ENCODE data around the gene CMC1. TPM values are rescaled to one million over a fixed set of nuclear protein-coding genes. Genes with fewer than 3 reads are reported as not detected.

The CMC1 gene
- total RNA-seq, 4 donors from 2014 or later, result 7.0 to 39.6 (median 16.1) TPM

- no peaks in the 10 kb centered on the region for H3K9me3 ChIP-seq
- peak in 1 of 3 donors; percentile 51 for DNase-seq
- TF ChIP-seq CTCF (IDR thresholded peaks at IDR 0.05), result no peak
- TF ChIP-seq POLR2A (IDR thresholded peaks at IDR 0.05), result no peak
- H3K4me1 ChIP-seq, result no peaks in the 10 kb centered on the region
- peaks cover 0 to 34% (median 0%) of the 10 kb centered on the region in 3 donors for H3K36me3 ChIP-seq
- no peaks in the 10 kb centered on the region for H3K27me3 ChIP-seq
- H3K4me3 ChIP-seq, result no peak overlapping the region
- H3K27ac ChIP-seq, result no peak overlapping the region
Measured at GRCh38 chr3:28326458-28326926, 85.1 kb downstream of the CMC1 start.

GRCh38 chr3:28328188-28329151 is 87.1 kb downstream of the CMC1 start:
- no peak overlapping the region for H3K4me3 ChIP-seq
- no peaks in the 10 kb centered on the region for H3K27me3 ChIP-seq
- H3K9me3 ChIP-seq, result no peaks in the 10 kb centered on the region
- no peak overlapping the region for H3K27ac ChIP-seq
- no peak for TF ChIP-seq POLR2A (IDR thresholded peaks at IDR 0.05)
- peak in 5 of 6 experiments; percentile 64 to 70 (median 69) for TF ChIP-seq CTCF (IDR thresholded peaks at IDR 0.05)
- H3K4me1 ChIP-seq, result no peaks in the 10 kb centered on the region
- DNase-seq, result no peak
- H3K36me3 ChIP-seq, result peaks cover 0 to 36% (median 0%) of the 10 kb centered on the region in 3 donors

GRCh38 chr3:28334552-28334951 is 93.1 kb downstream of the CMC1 start:
- H3K4me3 ChIP-seq, result no peak overlapping the region
- H3K36me3 ChIP-seq, result peaks cover 0 to 49% (median 0%) of the 10 kb centered on the region in 3 donors
- no peak for TF ChIP-seq CTCF (IDR thresholded peaks at IDR 0.05)
- TF ChIP-seq POLR2A (IDR thresholded peaks at IDR 0.05), result no peak
- DNase-seq, result no peak
- H3K27ac ChIP-seq, result no peak overlapping the region
- H3K9me3 ChIP-seq, result no peaks in the 10 kb centered on the region
- no peaks in the 10 kb centered on the region for H3K4me1 ChIP-seq
- H3K27me3 ChIP-seq, result no peaks in the 10 kb centered on the region

GRCh38 chr3:28335246-28335645 is 93.8 kb downstream of the CMC1 start:
- TF ChIP-seq CTCF (IDR thresholded peaks at IDR 0.05) (no peak), POLR2A (IDR thresholded peaks at IDR 0.05) (no peak)
- no peak for DNase-seq
- no peaks in the 10 kb centered on the region for H3K27me3 ChIP-seq
- H3K27ac ChIP-seq, result no peak overlapping the region
- H3K9me3 ChIP-seq, result no peaks in the 10 kb centered on the region
- H3K4me3 ChIP-seq, result no peak overlapping the region
- peaks cover 0 to 56% (median 0%) of the 10 kb centered on the region in 3 donors for H3K36me3 ChIP-seq
- H3K4me1 ChIP-seq, result no peaks in the 10 kb centered on the region

GRCh38 chr3:28337230-28337629 is 95.8 kb downstream of the CMC1 start:
- H3K36me3 ChIP-seq, result peaks cover 0 to 54% (median 0%) of the 10 kb centered on the region in 3 donors
- no peak for TF ChIP-seq CTCF (IDR thresholded peaks at IDR 0.05)
- no peaks in the 10 kb centered on the region for H3K9me3 ChIP-seq
- H3K4me3 ChIP-seq, result no peak overlapping the region
- H3K4me1 ChIP-seq, result no peaks in the 10 kb centered on the region
- DNase-seq, result no peak
- no peak overlapping the region for H3K27ac ChIP-seq
- no peaks in the 10 kb centered on the region for H3K27me3 ChIP-seq

Measured in Peyer's patch (tissue), 4 donors.